ENCODE results near the gene SNRPA.

SNRPA gene

GRCh38 chr19:40778706-40779284 lies 27.8 kb downstream of the SNRPA start:
- H3K4me3 ChIP-seq (ENCODE audit: low read depth, low read length) = peak overlapping the region; percentile 68
- no peaks in the 10 kb centered on the region for H3K9me3 ChIP-seq (ENCODE audit: control insufficient read depth, insufficient read depth, low read depth, low read length)
- peaks cover 13% of the 10 kb centered on the region for H3K4me1 ChIP-seq (ENCODE audit: control insufficient read depth, insufficient read depth, low read length)
- peak overlapping the region; percentile 95 for H3K27ac ChIP-seq (ENCODE audit: extremely low read depth, low read depth, low read length)
- TF ChIP-seq ZNF366 (tag by site-specific recombination; conservative IDR thresholded peaks at IDR 0.05) (peak; percentile 84), ZNF354C (tag by site-specific recombination; IDR thresholded peaks at IDR 0.05; ENCODE audit: borderline replicate concordance, low read depth) (no peak), HOXA7 (CRISPR knock-in tag; IDR thresholded peaks at IDR 0.05; ENCODE audit: borderline replicate concordance) (no peak), ZNF398 (tag by site-specific recombination; IDR thresholded peaks at IDR 0.05) (0 out of 2 replicates have a peak, but pooled peaks have one; percentile 12), ZNF623 (tag by site-specific recombination; IDR thresholded peaks at IDR 0.05) (peak; percentile 22; the same call in 1 of the 2 replicates), FEZF1 (tag by site-specific recombination; IDR thresholded peaks at IDR 0.05) (no peak), ZNF341 (tag by site-specific recombination; IDR thresholded peaks at IDR 0.05; ENCODE audit: low read depth) (peak; percentile 32; the same call in 1 of the 2 replicates), PRDM1 (tag by site-specific recombination; IDR thresholded peaks at IDR 0.05) (peak; percentile 15; the same call in 1 of the 2 replicates), ZBTB21 (tag by site-specific recombination; IDR thresholded peaks at IDR 0.05) (0 out of 2 replicates have a peak, but pooled peaks have one; percentile 2), ZNF843 (tag by site-specific recombination; IDR thresholded peaks at IDR 0.05) (peak; percentile 13; the same call in 1 of the 2 replicates), ZNF792 (tag by site-specific recombination; IDR thresholded peaks at IDR 0.05) (0 out of 2 replicates have a peak, but pooled peaks have one; percentile 14), KLF16 (tag by site-specific recombination; IDR thresholded peaks at IDR 0.05) (peak; percentile 47), ZNF639 (tag by site-specific recombination; IDR thresholded peaks at IDR 0.05) (no peak), ZNF24 (tag by site-specific recombination; IDR thresholded peaks at IDR 0.05) (no peak), ZNF785 (tag by site-specific recombination; IDR thresholded peaks at IDR 0.05) (no peak; the same call in 1 of the 2 replicates), KLF17 (tag by site-specific recombination; IDR thresholded peaks at IDR 0.05) (peak; percentile 12; the same call in 1 of the 2 replicates), ZNF514 (tag by site-specific recombination; IDR thresholded peaks at IDR 0.05) (no peak), GLIS1 (tag by site-specific recombination; IDR thresholded peaks at IDR 0.05) (0 out of 2 replicates have a peak, but pooled peaks have one; percentile 6), ZNF600 (tag by site-specific recombination; IDR thresholded peaks at IDR 0.05) (peak; percentile 94), ZBTB6 (tag by site-specific recombination; IDR thresholded peaks at IDR 0.05) (0 out of 2 replicates have a peak, but pooled peaks have one; percentile 2), ZBTB48 (tag by site-specific recombination; IDR thresholded peaks at IDR 0.05) (peak; percentile 88), SP2 (tag by site-specific recombination; IDR thresholded peaks at IDR 0.05) (peak; percentile 74), REST (tag by site-specific recombination; IDR thresholded peaks at IDR 0.05) (peak; percentile 19; the same call in 1 of the 2 replicates), IKZF3 (tag by site-specific recombination; IDR thresholded peaks at IDR 0.05) (peak; percentile 77), ZSCAN23 (tag by site-specific recombination; IDR thresholded peaks at IDR 0.05) (no peak), ZIC2 (tag by site-specific recombination; IDR thresholded peaks at IDR 0.05) (peak; percentile 94), OVOL3 (tag by site-specific recombination; IDR thresholded peaks at IDR 0.05) (no peak)
- peaks cover 0 to 16% of the 10 kb centered on the region in 2 experiments; a peak in 1 of 3 replicates for H3K36me3 ChIP-seq (ENCODE audit: control insufficient read depth in 2 of 2, insufficient read depth in 1 of 2, low read length in 2 of 2)
- POLR2A ChIA-PET = interaction anchor here (0.8 to 3.2 kb wide), 39 partner anchors 9 to 1343 kb away, joined by 3 to 180 read pairs (median 6); partner anchors contain the start of genes ACTMAP, B9D2, COQ8B and EGLN2
- CTCF ChIA-PET = interaction anchor here (0.6 to 6.4 kb wide), 19 partner anchors 7 to 572 kb away, joined by 3 to 61 read pairs (median 4); partner anchors contain the start of gene EGLN2
